ENCODE results near the gene MRPL52. TPM values are rescaled to one million over a fixed set of nuclear protein-coding genes. Genes with fewer than 3 reads are reported as not detected.
A peak's percentile ranks its signal among the peaks of the same experiment; 100 is the strongest.

The MRPL52 gene
- total and polyA plus RNA-seq, 10 of the 15 experiments (the other 5 are each of a cell fraction or from before 2014, with no cell fraction given) = 51.7 to 541 (median 142) TPM

- TF ChIP-seq, protein P1, sequence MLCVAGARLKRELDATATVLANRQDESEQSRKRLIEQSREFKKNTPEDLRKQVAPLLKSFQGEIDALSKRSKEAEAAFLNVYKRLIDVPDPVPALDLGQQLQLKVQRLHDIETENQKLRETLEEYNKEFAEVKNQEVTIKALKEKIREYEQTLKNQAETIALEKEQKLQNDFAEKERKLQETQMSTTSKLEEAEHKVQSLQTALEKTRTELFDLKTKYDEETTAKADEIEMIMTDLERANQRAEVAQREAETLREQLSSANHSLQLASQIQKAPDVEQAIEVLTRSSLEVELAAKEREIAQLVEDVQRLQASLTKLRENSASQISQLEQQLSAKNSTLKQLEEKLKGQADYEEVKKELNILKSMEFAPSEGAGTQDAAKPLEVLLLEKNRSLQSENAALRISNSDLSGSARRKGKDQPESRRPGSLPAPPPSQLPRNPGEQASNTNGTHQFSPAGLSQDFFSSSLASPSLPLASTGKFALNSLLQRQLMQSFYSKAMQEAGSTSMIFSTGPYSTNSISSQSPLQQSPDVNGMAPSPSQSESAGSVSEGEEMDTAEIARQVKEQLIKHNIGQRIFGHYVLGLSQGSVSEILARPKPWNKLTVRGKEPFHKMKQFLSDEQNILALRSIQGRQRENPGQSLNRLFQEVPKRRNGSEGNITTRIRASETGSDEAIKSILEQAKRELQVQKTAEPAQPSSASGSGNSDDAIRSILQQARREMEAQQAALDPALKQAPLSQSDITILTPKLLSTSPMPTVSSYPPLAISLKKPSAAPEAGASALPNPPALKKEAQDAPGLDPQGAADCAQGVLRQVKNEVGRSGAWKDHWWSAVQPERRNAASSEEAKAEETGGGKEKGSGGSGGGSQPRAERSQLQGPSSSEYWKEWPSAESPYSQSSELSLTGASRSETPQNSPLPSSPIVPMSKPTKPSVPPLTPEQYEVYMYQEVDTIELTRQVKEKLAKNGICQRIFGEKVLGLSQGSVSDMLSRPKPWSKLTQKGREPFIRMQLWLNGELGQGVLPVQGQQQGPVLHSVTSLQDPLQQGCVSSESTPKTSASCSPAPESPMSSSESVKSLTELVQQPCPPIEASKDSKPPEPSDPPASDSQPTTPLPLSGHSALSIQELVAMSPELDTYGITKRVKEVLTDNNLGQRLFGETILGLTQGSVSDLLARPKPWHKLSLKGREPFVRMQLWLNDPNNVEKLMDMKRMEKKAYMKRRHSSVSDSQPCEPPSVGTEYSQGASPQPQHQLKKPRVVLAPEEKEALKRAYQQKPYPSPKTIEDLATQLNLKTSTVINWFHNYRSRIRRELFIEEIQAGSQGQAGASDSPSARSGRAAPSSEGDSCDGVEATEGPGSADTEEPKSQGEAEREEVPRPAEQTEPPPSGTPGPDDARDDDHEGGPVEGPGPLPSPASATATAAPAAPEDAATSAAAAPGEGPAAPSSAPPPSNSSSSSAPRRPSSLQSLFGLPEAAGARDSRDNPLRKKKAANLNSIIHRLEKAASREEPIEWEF (IDR thresholded peaks at IDR 0.05; ENCODE audit: insufficient replicate concordance, low read depth, low read length) = no peak
- TF ChIP-seq BRCA1 (IDR thresholded peaks at IDR 0.05; ENCODE audit: low read depth, low read length) (no peak), CREM (IDR thresholded peaks at IDR 0.05; ENCODE audit: low read depth) (peak; percentile 67), FOXK2 (IDR thresholded peaks at IDR 0.05) (no peak), BHLHE40 (IDR thresholded peaks at IDR 0.05; ENCODE audit: borderline replicate concordance in 1 of 2, low read depth in 2 of 2, low read length in 1 of 2) (peak in 1 of 2 experiments; percentile 38; a peak in 1 of 4 replicates), NKRF (conservative IDR thresholded peaks at IDR 0.05) (peak; percentile 61; the same call in 1 of the 2 replicates), SUPT20H (IDR thresholded peaks at IDR 0.05; ENCODE audit: borderline replicate concordance, control insufficient read depth, low read depth, low read length) (no peak), JUND (IDR thresholded peaks at IDR 0.05; ENCODE audit: low read depth, low read length) (no peak), TCF12 (IDR thresholded peaks at IDR 0.05; ENCODE audit: low read depth, low read length) (no peak), SP1 (IDR thresholded peaks at IDR 0.05; ENCODE audit: low read depth, low read length) (no peak), KAT2A (conservative IDR thresholded peaks at IDR 0.05; ENCODE audit: control insufficient read depth, low read depth, low read length) (no peak), KLF5 (IDR thresholded peaks at IDR 0.05; ENCODE audit: partially characterized antibody) (no peak), GATAD2B (conservative IDR thresholded peaks at IDR 0.05; ENCODE audit: low read depth) (peak; percentile 73; the same call in 1 of the 2 replicates)
- TF ChIP-seq, protein P2, sequence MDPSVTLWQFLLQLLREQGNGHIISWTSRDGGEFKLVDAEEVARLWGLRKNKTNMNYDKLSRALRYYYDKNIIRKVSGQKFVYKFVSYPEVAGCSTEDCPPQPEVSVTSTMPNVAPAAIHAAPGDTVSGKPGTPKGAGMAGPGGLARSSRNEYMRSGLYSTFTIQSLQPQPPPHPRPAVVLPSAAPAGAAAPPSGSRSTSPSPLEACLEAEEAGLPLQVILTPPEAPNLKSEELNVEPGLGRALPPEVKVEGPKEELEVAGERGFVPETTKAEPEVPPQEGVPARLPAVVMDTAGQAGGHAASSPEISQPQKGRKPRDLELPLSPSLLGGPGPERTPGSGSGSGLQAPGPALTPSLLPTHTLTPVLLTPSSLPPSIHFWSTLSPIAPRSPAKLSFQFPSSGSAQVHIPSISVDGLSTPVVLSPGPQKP (IDR thresholded peaks at IDR 0.05; ENCODE audit: low read depth, low read length) = peak; percentile 86
- TF ChIP-seq, protein P3, sequence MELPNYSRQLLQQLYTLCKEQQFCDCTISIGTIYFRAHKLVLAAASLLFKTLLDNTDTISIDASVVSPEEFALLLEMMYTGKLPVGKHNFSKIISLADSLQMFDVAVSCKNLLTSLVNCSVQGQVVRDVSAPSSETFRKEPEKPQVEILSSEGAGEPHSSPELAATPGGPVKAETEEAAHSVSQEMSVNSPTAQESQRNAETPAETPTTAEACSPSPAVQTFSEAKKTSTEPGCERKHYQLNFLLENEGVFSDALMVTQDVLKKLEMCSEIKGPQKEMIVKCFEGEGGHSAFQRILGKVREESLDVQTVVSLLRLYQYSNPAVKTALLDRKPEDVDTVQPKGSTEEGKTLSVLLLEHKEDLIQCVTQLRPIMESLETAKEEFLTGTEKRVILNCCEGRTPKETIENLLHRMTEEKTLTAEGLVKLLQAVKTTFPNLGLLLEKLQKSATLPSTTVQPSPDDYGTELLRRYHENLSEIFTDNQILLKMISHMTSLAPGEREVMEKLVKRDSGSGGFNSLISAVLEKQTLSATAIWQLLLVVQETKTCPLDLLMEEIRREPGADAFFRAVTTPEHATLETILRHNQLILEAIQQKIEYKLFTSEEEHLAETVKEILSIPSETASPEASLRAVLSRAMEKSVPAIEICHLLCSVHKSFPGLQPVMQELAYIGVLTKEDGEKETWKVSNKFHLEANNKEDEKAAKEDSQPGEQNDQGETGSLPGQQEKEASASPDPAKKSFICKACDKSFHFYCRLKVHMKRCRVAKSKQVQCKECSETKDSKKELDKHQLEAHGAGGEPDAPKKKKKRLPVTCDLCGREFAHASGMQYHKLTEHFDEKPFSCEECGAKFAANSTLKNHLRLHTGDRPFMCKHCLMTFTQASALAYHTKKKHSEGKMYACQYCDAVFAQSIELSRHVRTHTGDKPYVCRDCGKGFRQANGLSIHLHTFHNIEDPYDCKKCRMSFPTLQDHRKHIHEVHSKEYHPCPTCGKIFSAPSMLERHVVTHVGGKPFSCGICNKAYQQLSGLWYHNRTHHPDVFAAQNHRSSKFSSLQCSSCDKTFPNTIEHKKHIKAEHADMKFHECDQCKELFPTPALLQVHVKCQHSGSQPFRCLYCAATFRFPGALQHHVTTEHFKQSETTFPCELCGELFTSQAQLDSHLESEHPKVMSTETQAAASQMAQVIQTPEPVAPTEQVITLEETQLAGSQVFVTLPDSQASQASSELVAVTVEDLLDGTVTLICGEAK (IDR thresholded peaks at IDR 0.05; ENCODE audit: borderline replicate concordance) = peak; percentile 85; the same call in 1 of the 2 replicates
Observed at GRCh38 chr14:22829661-22830442, at the start of gene MRPL52 (continued).
